ENCODE results near the gene CDT1.

Gene CDT1

DNA sequence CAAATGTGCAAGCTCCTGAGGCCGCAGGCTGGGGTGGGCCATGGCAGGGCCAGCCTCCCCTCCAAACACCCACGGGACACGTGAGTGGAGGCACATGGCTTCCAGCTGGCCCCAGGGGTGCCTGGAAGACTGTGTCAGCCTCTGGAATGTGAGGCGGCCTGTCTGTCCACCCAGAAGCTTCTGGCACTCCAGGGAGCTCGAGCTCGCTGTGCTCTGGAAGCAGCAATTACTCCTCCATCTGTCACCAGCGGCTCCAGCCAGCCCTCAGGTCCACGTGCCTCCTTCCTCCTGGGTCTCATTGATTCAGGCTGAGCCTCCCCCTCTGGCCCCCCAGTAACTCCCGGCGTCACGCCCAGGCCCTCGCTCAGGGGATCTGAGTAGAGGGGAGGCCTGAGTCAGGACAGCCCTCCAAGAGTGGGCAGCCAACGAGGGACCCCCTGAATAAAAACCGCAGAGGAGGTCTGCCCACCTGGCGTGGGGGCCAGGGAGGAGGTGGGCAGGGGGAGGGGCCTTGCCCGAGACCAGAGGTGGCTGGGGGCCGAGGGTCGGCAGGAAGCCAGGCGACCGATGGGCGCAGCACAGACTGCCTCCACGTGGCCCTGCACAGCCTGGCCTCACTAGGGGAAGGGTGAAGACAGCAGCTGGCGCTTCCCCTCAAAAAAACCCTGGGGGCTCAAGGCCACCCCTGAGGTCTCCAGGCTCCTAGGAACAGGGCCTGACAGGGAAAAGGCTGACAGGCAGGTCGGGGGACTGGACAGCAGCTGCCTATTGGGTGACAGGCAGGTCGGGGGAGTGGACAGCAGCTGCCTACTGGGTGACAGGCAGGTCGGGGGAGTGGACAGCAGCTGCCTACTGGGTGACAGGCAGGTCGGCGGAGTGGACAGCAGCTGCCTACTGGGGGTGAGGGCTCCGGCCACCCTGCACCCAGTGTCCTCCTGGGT is 30.4 kb upstream of the CDT1 start:
- Histone ChIP-seq H2AK5ac (ENCODE audit: low read length) (no peak overlapping the region), H2BK5ac (ENCODE audit: low read depth, low read length, poor library complexity) (peak overlapping the region; percentile 78), H3K4me3 (ENCODE audit: low read depth, low read length) (no peak overlapping the region), H3K18ac (ENCODE audit: low read length) (no peak overlapping the region), H4K8ac (ENCODE audit: low read depth, low read length) (no peak overlapping the region), H3K9ac (ENCODE audit: low read length) (no peak overlapping the region), H3K27me3 (ENCODE audit: insufficient read depth, low read length) (no peaks in the 10 kb centered on the region), H3K79me1 (ENCODE audit: low read length) (peaks cover 16% of the 10 kb centered on the region), H3K4me1 (ENCODE audit: control insufficient read depth in 1 of 2, insufficient read depth in 2 of 2, low read length in 2 of 2) (peaks cover 58 to 68% of the 10 kb centered on the region in 2 experiments), H3K27ac (ENCODE audit: low read depth, low read length) (peak overlapping the region; percentile 91), H4K12ac (ENCODE audit: low read depth, low read length) (no peak overlapping the region), H2BK12ac (ENCODE audit: low read length) (no peak overlapping the region), H3K14ac (ENCODE audit: low read length) (no peak overlapping the region), H2BK120ac (ENCODE audit: insufficient read depth, low read length, poor library complexity) (peak overlapping the region; percentile 9), H3K23ac (ENCODE audit: low read length) (no peak overlapping the region), H2AFZ (ENCODE audit: insufficient read depth, low read length, poor library complexity) (no peak overlapping the region), H3K4me2 (ENCODE audit: low read length) (peak overlapping the region; percentile 58), H3K4ac (ENCODE audit: low read depth, low read length) (no peak overlapping the region), H4K91ac (ENCODE audit: low read depth, low read length) (peak overlapping the region; percentile 27), H3K9me3 (ENCODE audit: insufficient read depth, low read depth, low read length) (no peaks in the 10 kb centered on the region), H3K36me3 (ENCODE audit: control insufficient read depth in 1 of 2, insufficient read depth in 2 of 2, low read length in 2 of 2) (peaks cover 0 to 2% of the 10 kb centered on the region in 2 experiments), H3K79me2 (ENCODE audit: control insufficient read depth, insufficient read depth, low read length, poor library complexity) (peaks cover 11% of the 10 kb centered on the region)
- no CpG with 5 or more reads among the region's 29 CpGs for WGBS (ENCODE audit: extremely low coverage, insufficient coverage, insufficient read length)
- DNase-seq = peak; percentile 90 to 93

DNA sequence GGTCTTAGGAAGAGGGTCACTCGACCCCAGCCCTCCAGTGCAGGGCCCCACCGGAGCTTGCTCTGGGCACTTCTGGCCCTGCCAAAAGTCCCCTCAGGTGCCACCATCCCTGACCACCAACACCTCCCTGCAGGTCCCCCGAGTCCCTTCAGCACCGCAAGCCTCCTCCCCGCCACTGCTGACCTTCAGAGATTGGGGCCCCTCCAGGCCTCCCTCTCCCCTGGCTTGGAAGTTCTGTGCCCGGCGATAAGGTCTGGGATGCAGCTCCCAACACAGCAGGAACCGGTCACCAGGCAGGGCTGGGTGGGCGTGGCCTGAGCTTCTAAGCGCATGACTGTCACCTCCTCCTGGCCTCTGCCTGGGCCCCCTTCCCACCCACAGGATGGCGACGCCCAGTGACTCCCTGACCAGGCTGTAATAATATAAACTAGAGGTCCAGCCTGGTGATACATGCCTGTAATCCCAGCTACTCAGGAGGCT is 29.7 kb upstream of the CDT1 start:
- H3K23ac ChIP-seq (ENCODE audit: low read length) = no peak overlapping the region
- H4K12ac ChIP-seq (ENCODE audit: low read depth, low read length) = no peak overlapping the region
- H3K4ac ChIP-seq (ENCODE audit: low read depth, low read length) = no peak overlapping the region
- no peaks in the 10 kb centered on the region for H3K27me3 ChIP-seq (ENCODE audit: insufficient read depth, low read length)
- peaks cover 16% of the 10 kb centered on the region for H3K79me1 ChIP-seq (ENCODE audit: low read length)
- H4K91ac ChIP-seq (ENCODE audit: low read depth, low read length) = no peak overlapping the region
- H2BK12ac ChIP-seq (ENCODE audit: low read length) = no peak overlapping the region
- H3K9ac ChIP-seq (ENCODE audit: low read length) = no peak overlapping the region
- H2BK120ac ChIP-seq (ENCODE audit: insufficient read depth, low read length, poor library complexity) = no peak overlapping the region
- peaks cover 15% of the 10 kb centered on the region for H3K79me2 ChIP-seq (ENCODE audit: control insufficient read depth, insufficient read depth, low read length, poor library complexity)
- H3K4me2 ChIP-seq (ENCODE audit: low read length) = peak overlapping the region; percentile 34
- no peaks in the 10 kb centered on the region for H3K9me3 ChIP-seq (ENCODE audit: insufficient read depth, low read depth, low read length)
- no CpG with 5 or more reads among the region's 12 CpGs for WGBS (ENCODE audit: extremely low coverage, insufficient coverage, insufficient read length)
- no peak overlapping the region for H2AK5ac ChIP-seq (ENCODE audit: low read length)
- no peak overlapping the region for H3K14ac ChIP-seq (ENCODE audit: low read length)
- H3K4me3 ChIP-seq (ENCODE audit: low read depth, low read length) = no peak overlapping the region
- peaks cover 53 to 62% of the 10 kb centered on the region in 2 experiments for H3K4me1 ChIP-seq (ENCODE audit: control insufficient read depth in 1 of 2, insufficient read depth in 2 of 2, low read length in 2 of 2)
- H2AFZ ChIP-seq (ENCODE audit: insufficient read depth, low read length, poor library complexity) = no peak overlapping the region
- DNase-seq = peak; percentile 61 to 69
- no peak overlapping the region for H2BK5ac ChIP-seq (ENCODE audit: low read depth, low read length, poor library complexity)
- peak overlapping the region; percentile 2 for H3K18ac ChIP-seq (ENCODE audit: low read length)
- no peak overlapping the region for H4K8ac ChIP-seq (ENCODE audit: low read depth, low read length)
- H3K27ac ChIP-seq (ENCODE audit: low read depth, low read length) = peak overlapping the region; percentile 91
- H3K36me3 ChIP-seq (ENCODE audit: control insufficient read depth in 1 of 2, insufficient read depth in 2 of 2, low read length in 2 of 2) = peaks cover 0 to 2% of the 10 kb centered on the region in 2 experiments

DNA sequence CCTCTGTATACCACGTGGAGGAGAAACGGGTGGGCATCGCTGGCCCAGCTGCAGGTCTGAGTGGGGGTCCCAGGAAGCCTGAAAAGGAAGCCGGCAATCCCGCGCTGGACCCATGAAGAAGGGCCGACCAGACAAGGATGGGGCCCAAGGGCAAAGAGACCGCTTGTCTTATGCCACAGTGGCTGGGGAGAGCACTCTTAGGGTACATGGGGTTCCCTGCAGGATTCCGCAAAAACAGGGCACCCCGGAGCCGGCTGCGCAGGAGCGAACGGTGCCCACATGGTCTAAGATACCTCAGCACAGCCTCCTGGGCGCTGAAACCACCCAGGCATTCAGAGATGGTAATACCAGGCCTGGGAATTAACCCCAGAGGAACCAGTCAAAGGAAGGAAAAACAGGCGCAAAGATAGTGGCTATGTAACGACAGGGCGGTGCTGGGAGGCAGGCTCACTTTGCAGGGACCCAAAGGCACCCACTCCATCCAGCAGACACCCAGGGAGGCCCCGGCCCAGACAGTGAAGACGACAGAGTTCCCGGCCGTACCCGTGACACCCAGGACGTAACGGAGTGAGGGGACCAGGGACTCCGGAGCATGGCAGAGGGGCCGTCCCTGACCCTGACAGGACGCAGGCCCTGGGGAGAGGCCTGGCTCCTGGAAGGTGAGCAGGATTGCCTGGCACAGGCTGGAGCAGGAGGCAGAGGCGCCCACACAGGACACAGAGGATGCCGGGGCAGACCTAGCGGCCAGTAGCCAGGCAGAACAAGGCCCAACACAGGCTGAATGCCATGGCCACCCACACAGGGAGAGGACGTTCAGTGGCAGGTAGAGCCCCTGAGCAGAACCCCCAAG is 28.8 kb upstream of the CDT1 start:
- Histone ChIP-seq H2BK12ac (ENCODE audit: low read length) (peak overlapping the region; percentile 6), H3K27me3 (ENCODE audit: insufficient read depth, low read length) (no peaks in the 10 kb centered on the region), H3K23ac (ENCODE audit: low read length) (no peak overlapping the region), H2BK120ac (ENCODE audit: insufficient read depth, low read length, poor library complexity) (no peak overlapping the region), H3K14ac (ENCODE audit: low read length) (no peak overlapping the region), H3K79me1 (ENCODE audit: low read length) (peaks cover 14% of the 10 kb centered on the region), H3K4me2 (ENCODE audit: low read length) (no peak overlapping the region), H3K79me2 (ENCODE audit: control insufficient read depth, insufficient read depth, low read length, poor library complexity) (peaks cover 15% of the 10 kb centered on the region), H3K36me3 (ENCODE audit: control insufficient read depth in 1 of 2, insufficient read depth in 2 of 2, low read length in 2 of 2) (peaks cover 0 to 4% of the 10 kb centered on the region in 2 experiments), H3K4ac (ENCODE audit: low read depth, low read length) (peak overlapping the region; percentile 67), H3K27ac (ENCODE audit: low read depth, low read length) (no peak overlapping the region), H3K18ac (ENCODE audit: low read length) (peak overlapping the region; percentile 11), H2AK5ac (ENCODE audit: low read length) (peak overlapping the region; percentile 56), H2AFZ (ENCODE audit: insufficient read depth, low read length, poor library complexity) (no peak overlapping the region), H2BK5ac (ENCODE audit: low read depth, low read length, poor library complexity) (no peak overlapping the region), H3K4me3 (ENCODE audit: low read depth, low read length) (no peak overlapping the region), H4K12ac (ENCODE audit: low read depth, low read length) (no peak overlapping the region), H4K91ac (ENCODE audit: low read depth, low read length) (peak overlapping the region; percentile 9), H3K4me1 (ENCODE audit: control insufficient read depth in 1 of 2, insufficient read depth in 2 of 2, low read length in 2 of 2) (peaks cover 49 to 60% of the 10 kb centered on the region in 2 experiments), H3K9me3 (ENCODE audit: insufficient read depth, low read depth, low read length) (no peaks in the 10 kb centered on the region), H4K8ac (ENCODE audit: low read depth, low read length) (peak overlapping the region; percentile 4), H3K9ac (ENCODE audit: low read length) (no peak overlapping the region)
- no peak for DNase-seq
- WGBS (ENCODE audit: extremely low coverage, insufficient coverage, insufficient read length) = no CpG with 5 or more reads among the region's 32 CpGs

DNA sequence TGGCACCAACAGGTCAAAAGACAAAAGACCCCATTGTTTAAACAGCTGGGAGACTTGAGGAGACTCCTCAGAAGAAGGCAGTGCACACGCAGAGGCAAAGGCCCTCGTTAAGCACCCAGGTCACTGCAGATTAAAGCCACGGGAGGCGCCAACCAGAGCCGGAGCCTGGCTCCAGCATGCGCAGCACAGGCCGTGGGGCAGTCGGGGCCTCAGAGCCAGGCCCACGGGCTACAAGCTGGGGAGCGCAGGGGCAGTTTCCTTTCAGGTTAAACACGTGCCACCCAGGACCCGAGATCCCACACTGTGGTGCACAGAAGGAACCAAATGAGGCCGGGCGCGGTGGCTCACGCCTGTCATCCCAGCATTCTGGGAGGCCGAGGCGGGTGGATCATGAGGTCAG is 27.8 kb upstream of the CDT1 start:
- H3K4me2 ChIP-seq (ENCODE audit: low read length) = no peak overlapping the region
- DNase-seq = no peak
- H3K79me2 ChIP-seq (ENCODE audit: control insufficient read depth, insufficient read depth, low read length, poor library complexity) = peaks cover 14% of the 10 kb centered on the region
- H2AFZ ChIP-seq (ENCODE audit: insufficient read depth, low read length, poor library complexity) = no peak overlapping the region
- H3K14ac ChIP-seq (ENCODE audit: low read length) = no peak overlapping the region
- H3K4me1 ChIP-seq (ENCODE audit: control insufficient read depth in 1 of 2, insufficient read depth in 2 of 2, low read length in 2 of 2) = peaks cover 43 to 56% of the 10 kb centered on the region in 2 experiments
- no peak overlapping the region for H4K8ac ChIP-seq (ENCODE audit: low read depth, low read length)
- H2BK12ac ChIP-seq (ENCODE audit: low read length) = no peak overlapping the region
- no peak overlapping the region for H4K12ac ChIP-seq (ENCODE audit: low read depth, low read length)
- no peak overlapping the region for H3K4me3 ChIP-seq (ENCODE audit: low read depth, low read length)
- no peak overlapping the region for H3K23ac ChIP-seq (ENCODE audit: low read length)
- H3K4ac ChIP-seq (ENCODE audit: low read depth, low read length) = peak overlapping the region; percentile 42
- H4K91ac ChIP-seq (ENCODE audit: low read depth, low read length) = no peak overlapping the region
- no peak overlapping the region for H3K9ac ChIP-seq (ENCODE audit: low read length)
- no CpG with 5 or more reads among the region's 18 CpGs for WGBS (ENCODE audit: extremely low coverage, insufficient coverage, insufficient read length)
- H2BK120ac ChIP-seq (ENCODE audit: insufficient read depth, low read length, poor library complexity) = no peak overlapping the region
- peaks cover 0 to 5% of the 10 kb centered on the region in 2 experiments for H3K36me3 ChIP-seq (ENCODE audit: control insufficient read depth in 1 of 2, insufficient read depth in 2 of 2, low read length in 2 of 2)
- H3K79me1 ChIP-seq (ENCODE audit: low read length) = peaks cover 10% of the 10 kb centered on the region
- H2BK5ac ChIP-seq (ENCODE audit: low read depth, low read length, poor library complexity) = no peak overlapping the region
- H3K27ac ChIP-seq (ENCODE audit: low read depth, low read length) = no peak overlapping the region
- no peaks in the 10 kb centered on the region for H3K9me3 ChIP-seq (ENCODE audit: insufficient read depth, low read depth, low read length)
- H3K27me3 ChIP-seq (ENCODE audit: insufficient read depth, low read length) = no peaks in the 10 kb centered on the region
- no peak overlapping the region for H2AK5ac ChIP-seq (ENCODE audit: low read length)
- H3K18ac ChIP-seq (ENCODE audit: low read length) = no peak overlapping the region

Data from trophoblast cell (in vitro differentiated cells and primary cell).